Sigmoid colon (tissue), 7 donors: ENCODE results near the gene SPRED1. TPM values are rescaled to one million over a fixed set of nuclear protein-coding genes. Genes with fewer than 3 reads are reported as not detected.
A peak's percentile ranks its signal among the peaks of the same experiment; 100 is the strongest.

Source experiments
- DNase-seq: peaks from one replicate; pipeline ENCODE4 v3.0.0-alpha.2; 2019
- H3K27ac ChIP-seq, 4 donors: fragments of 200-600 bp; sonication (generic); one replicate each; pipeline ENCODE4 v1.5.1; 2016 to 2019; ENCODE audit warnings: mild to moderate bottlenecking in 1 of 4
- H3K27me3 ChIP-seq, 3 donors: fragments of 200-600 bp; sonication (generic); one replicate each; pipeline ENCODE4 v1.5.1; 2019; ENCODE audit warnings: mild to moderate bottlenecking in 1 of 3
- H3K36me3 ChIP-seq, 4 donors: fragments of 200-600 bp; sonication (generic); one replicate each; pipeline ENCODE4 v1.5.1; 2016 to 2019
- H3K4me1 ChIP-seq, 4 donors: fragments of 200-600 bp; sonication (generic); one replicate each; pipeline ENCODE4 v1.5.1; 2017 to 2019
- H3K4me3 ChIP-seq, 4 donors: fragments of 200-600 bp; sonication (generic); one replicate each; pipeline ENCODE4 v1.5.1; 2017 to 2019; ENCODE audit warnings: mild to moderate bottlenecking in 2 of 4, moderate library complexity in 1 of 4
- H3K9me3 ChIP-seq, 4 donors: fragments of 200-600 bp in 3 of 4; sonication (generic) in 3 of 4; one replicate each; pipeline versions ENCODE4 v1.5.1 to v1.6.1; 2013 to 2019
- CTCF ChIP-seq, 4 experiments: fragments of 450-650 bp in 3 of 4; fragments of 200-600 bp in 1 of 4; IDR thresholded peaks; one replicate each; pipeline ENCODE4 v1.5.1; 2016 to 2019; ENCODE audit warnings: antibody characterized with exemption in 4 of 4, mild to moderate bottlenecking in 3 of 4, moderate library complexity in 2 of 4
- EP300 ChIP-seq, 4 donors: sonication (generic); formaldehyde crosslinking; IDR thresholded peaks; one replicate each; pipeline ENCODE4 v1.6.1; 2017; ENCODE audit warnings: antibody characterized with exemption in 4 of 4
- POLR2A ChIP-seq, 2 donors: fragments of 450-650 bp; IDR thresholded peaks; one replicate each; pipeline ENCODE4 v1.6.1; 2016; ENCODE audit warnings: antibody characterized with exemption in 2 of 2, mild to moderate bottlenecking in 2 of 2, moderate library complexity in 2 of 2
- POLR2AphosphoS5 ChIP-seq, 4 donors: sonication (generic); formaldehyde crosslinking; IDR thresholded peaks; one replicate each; pipeline ENCODE4 v1.6.1; 2017; ENCODE audit warnings: antibody characterized with exemption in 4 of 4
- WGBS, 2 donors: extraction: QIAGEN DNeasy Blood & Tissue Kit; methylation state at CpG; one replicate each; pipeline ENCODE4 v1.1.7; 2013; 5-methylcytosine and 5-hydroxymethylcytosine counted together
- intact Hi-C: fragments of 100-400 bp; cut with DNase I; formaldehyde crosslinking; loops from one replicate; pipeline ENCODE4 v1.15.1; 2023
- polyA plus RNA-seq, 3 donors: library from polyadenylated mRNA; stranded (reverse); fragments of 200-250 nt; gene quantifications; one replicate each; pipeline ENCODE4 v1.2.3, GENCODE V29; 2013
- total RNA-seq, 4 donors: library from RNA; depleted of rRNA; stranded (reverse); fragments of >200 nt; gene quantifications; one replicate each; pipeline ENCODE4 v1.1.0, GENCODE V29; 2016
- donor health status: healthy with polysubstance abuse.
- donor health status: Bipolar disorder and iron deficiency.
- donor health status: healthy.

The SPRED1 gene
- total and polyA plus RNA-seq, 7 donors = 6.8 to 17.8 (median 15.0) TPM

- H3K9me3 ChIP-seq = no peaks in the 10 kb centered on the region
- no peaks in the 10 kb centered on the region for H3K4me1 ChIP-seq
- TF ChIP-seq EP300 (IDR thresholded peaks at IDR 0.05) (no peak), POLR2AphosphoS5 (IDR thresholded peaks at IDR 0.05) (peak in 1 of 4 donors; percentile 32)
- no peak overlapping the region for H3K4me3 ChIP-seq
- peak overlapping the region in 1 of 4 donors; percentile 16 for H3K27ac ChIP-seq
- WGBS, 2 donors = 75 to 82% methylated on average over 2 of the region's 2 CpGs
- no peaks in the 10 kb centered on the region for H3K27me3 ChIP-seq
- intact Hi-C loops = no loop called here
- peak; percentile 74 for DNase-seq
- no peaks in the 10 kb centered on the region for H3K36me3 ChIP-seq
Measured at GRCh38 chr15:38398134-38398533, 145.5 kb downstream of the SPRED1 start.

- no peaks in the 10 kb centered on the region for H3K36me3 ChIP-seq
- no peaks in the 10 kb centered on the region for H3K4me1 ChIP-seq
- intact Hi-C loops = no loop called here
- no peaks in the 10 kb centered on the region for H3K27me3 ChIP-seq
- DNase-seq = no peak
- H3K4me3 ChIP-seq = no peak overlapping the region
- no peak overlapping the region for H3K27ac ChIP-seq
- TF ChIP-seq POLR2AphosphoS5 (IDR thresholded peaks at IDR 0.05) = no peak
- TF ChIP-seq CTCF (IDR thresholded peaks at IDR 0.05) = no peak
- 75 to 76% methylated on average over 6 of the region's 6 CpGs for WGBS, 2 donors
- no peaks in the 10 kb centered on the region for H3K9me3 ChIP-seq
Measured at GRCh38 chr15:38401106-38401505, 148.5 kb downstream of the SPRED1 start.

- WGBS, 2 donors = 83 to 84% methylated on average over 5 of the region's 5 CpGs
- TF ChIP-seq POLR2A (IDR thresholded peaks at IDR 0.05) = no peak
- no peak for TF ChIP-seq POLR2AphosphoS5 (IDR thresholded peaks at IDR 0.05)
- TF ChIP-seq EP300 (IDR thresholded peaks at IDR 0.05) = no peak
- TF ChIP-seq CTCF (IDR thresholded peaks at IDR 0.05) = no peak
- Histone ChIP-seq H3K9me3 (no peaks in the 10 kb centered on the region), H3K4me1 (no peaks in the 10 kb centered on the region), H3K27ac (no peak overlapping the region), H3K4me3 (no peak overlapping the region), H3K27me3 (no peaks in the 10 kb centered on the region), H3K36me3 (no peaks in the 10 kb centered on the region)
- DNase-seq = no peak
- intact Hi-C loops = no loop called here
Measured at GRCh38 chr15:38401701-38402100, 149.1 kb downstream of the SPRED1 start.

- DNase-seq = no peak
- TF ChIP-seq POLR2A (IDR thresholded peaks at IDR 0.05) (no peak), POLR2AphosphoS5 (IDR thresholded peaks at IDR 0.05) (no peak), CTCF (IDR thresholded peaks at IDR 0.05) (no peak), EP300 (IDR thresholded peaks at IDR 0.05) (no peak)
- Histone ChIP-seq H3K9me3 (no peaks in the 10 kb centered on the region), H3K4me3 (no peak overlapping the region), H3K27me3 (no peaks in the 10 kb centered on the region), H3K27ac (no peak overlapping the region), H3K4me1 (no peaks in the 10 kb centered on the region), H3K36me3 (no peaks in the 10 kb centered on the region)
- intact Hi-C loops = no loop called here
- WGBS, 2 donors = 76 to 79% methylated on average over 7 of the region's 7 CpGs
Measured at GRCh38 chr15:38406436-38406835, 153.8 kb downstream of the SPRED1 start.

Other genes with a start within 250 kb of the SPRED1 start
- gene FAM98B, start 201.3 kb downstream of the SPRED1 start, total RNA-seq = 10 to 100 TPM; 12.1 to 16.6 (median 13.8) TPM
- gene FAM98B, start 201.3 kb downstream of the SPRED1 start, polyA plus RNA-seq = 10 to 100 TPM; 10.9 to 13.3 (median 12.0) TPM